Epidermal melanocyte (primary cell): Measurements from ENCODE around the gene ZNF584.
A peak's percentile ranks its signal among the peaks of the same experiment; 100 is the strongest.

Experiments
- DNase-seq: peaks from one replicate; pipeline ENCODE4 v3.0.0; 2011; ENCODE audit warnings: low spot score; ENCODE audit not compliant: insufficient read length

The ZNF584 gene

DNA sequence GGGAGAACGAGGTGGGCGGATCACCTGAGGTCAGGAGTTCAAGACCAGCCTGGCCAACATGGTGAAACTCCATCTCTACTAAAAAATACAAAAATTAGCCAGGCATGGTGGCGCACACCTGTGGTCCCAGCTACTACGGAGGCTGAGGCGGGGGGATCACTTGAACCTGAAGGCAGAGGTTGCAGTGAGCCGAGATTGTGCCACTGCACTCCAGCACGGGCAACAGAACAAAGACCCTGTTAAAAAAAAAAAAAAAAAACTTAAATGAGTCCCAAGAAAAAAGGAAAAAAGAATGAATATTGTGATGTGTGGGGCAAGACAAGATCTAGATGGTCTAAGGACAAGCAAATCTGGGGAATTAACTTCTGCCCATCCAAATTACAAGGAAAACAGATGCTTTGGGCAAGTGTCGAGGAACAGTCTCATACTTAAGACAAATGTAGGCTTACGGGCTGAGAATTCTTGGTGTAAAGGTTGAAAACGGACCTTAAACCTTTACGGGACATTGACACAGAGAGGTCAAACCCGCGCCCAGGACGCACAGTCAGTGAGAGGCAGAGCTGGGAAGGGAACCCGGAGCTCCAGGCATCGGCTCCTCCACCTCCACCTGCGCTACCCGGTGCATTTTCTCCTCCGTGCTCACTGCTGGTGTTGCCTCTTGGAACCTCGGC lies 57.8 kb downstream of the ZNF584 start:
- no peak for DNase-seq

DNA sequence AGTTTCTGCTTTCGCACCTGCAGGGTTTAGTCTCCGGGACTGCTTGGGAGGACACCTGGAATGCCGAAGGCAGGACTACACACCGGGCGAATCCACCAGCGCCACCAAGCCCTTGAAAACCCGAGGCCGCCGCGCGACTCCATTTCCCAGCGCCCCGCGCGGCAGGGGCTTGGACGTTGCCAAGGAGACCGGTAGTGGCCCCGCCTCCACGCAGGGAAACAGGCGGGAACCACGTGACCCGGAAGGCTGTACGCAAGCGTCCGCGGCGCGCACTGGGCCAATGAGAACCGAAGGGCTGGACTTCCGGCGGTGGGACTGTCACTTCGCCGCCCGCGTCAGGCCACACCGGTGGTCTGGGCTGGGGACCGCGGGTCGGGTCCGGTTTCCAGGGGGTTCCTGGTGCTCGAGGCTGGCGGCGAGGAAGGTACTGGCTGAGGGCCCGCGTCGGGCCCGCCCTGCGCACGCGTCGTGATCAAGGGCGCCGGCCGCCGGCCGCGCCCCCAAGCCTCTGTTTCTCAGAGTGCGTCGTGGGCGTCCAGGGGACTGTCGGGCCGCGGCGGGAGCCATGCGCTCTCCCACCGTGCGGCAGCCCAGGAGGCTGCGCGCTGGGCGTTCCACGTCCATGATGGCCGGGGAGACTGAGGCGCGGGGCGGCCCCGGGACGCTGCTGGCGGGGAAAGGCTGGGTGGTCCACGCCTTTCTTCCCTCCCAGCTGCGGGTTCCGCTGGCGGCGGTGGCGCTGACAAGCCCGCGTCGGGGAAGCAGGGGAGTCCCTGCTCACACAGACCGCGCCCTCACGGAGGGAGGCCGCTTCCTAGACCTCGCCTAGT lies 58.5 kb downstream of the ZNF584 start, which contains the start of gene ZNF324:
Gene ZNF324 (plus strand): TSS at position 321 of the 830 bp plus-strand sequence. CDS start 2,106 bp downstream, outside the sequence.
- DNase-seq: peak; percentile 100
